ENCODE data around the gene HS6ST1.

Gene HS6ST1

DNA sequence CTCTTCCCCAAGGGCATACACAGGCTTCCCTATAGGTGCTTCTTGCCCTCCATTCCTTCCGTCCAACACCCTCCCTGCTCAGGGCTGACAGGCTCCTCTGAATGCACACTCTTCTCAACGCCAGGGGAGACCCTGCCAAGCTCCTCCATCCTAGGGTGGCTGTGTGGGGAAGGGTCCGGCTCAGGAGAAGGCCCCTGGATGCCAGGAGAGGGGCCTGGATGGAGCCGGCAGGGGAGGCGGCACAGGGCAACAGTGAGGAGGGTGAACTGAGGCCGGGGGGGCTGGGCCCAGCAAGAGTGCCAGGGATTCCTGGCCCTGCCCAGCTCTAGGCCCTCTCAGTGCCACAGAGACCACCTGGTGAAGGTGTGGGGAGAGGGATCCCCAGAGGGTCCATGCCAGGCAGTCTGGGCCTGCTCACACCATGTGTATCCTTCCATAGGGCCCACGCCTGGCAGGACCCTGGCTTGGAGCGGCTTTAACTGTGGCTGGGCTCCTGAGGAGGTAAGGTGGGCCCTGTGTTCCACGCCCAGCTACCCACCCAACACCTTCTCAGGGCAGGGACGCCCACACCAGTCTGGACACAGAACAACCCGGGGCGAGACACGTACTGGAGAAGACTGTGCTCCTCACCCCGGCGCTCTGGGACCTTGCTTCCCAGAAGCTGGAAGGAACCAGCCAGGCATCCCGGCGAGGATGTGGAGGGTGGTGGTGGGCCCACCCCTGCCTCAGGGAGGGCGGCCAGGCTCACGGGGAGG, 26.6 kb downstream of the HS6ST1 start:
- TF ChIP-seq, protein P1, sequence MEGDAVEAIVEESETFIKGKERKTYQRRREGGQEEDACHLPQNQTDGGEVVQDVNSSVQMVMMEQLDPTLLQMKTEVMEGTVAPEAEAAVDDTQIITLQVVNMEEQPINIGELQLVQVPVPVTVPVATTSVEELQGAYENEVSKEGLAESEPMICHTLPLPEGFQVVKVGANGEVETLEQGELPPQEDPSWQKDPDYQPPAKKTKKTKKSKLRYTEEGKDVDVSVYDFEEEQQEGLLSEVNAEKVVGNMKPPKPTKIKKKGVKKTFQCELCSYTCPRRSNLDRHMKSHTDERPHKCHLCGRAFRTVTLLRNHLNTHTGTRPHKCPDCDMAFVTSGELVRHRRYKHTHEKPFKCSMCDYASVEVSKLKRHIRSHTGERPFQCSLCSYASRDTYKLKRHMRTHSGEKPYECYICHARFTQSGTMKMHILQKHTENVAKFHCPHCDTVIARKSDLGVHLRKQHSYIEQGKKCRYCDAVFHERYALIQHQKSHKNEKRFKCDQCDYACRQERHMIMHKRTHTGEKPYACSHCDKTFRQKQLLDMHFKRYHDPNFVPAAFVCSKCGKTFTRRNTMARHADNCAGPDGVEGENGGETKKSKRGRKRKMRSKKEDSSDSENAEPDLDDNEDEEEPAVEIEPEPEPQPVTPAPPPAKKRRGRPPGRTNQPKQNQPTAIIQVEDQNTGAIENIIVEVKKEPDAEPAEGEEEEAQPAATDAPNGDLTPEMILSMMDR (IDR thresholded peaks at IDR 0.05; ENCODE audit: control extremely low read depth, extremely low read depth, low read depth, missing control alignments) = no peak
- ChIA-PET POLR2A (no interaction called here), CTCF (interaction anchor here (1.0 to 1.2 kb wide), 2 partner anchors 9 to 13 kb away, joined by 3 read pairs; no protein-coding TSS in a partner anchor)

DNA sequence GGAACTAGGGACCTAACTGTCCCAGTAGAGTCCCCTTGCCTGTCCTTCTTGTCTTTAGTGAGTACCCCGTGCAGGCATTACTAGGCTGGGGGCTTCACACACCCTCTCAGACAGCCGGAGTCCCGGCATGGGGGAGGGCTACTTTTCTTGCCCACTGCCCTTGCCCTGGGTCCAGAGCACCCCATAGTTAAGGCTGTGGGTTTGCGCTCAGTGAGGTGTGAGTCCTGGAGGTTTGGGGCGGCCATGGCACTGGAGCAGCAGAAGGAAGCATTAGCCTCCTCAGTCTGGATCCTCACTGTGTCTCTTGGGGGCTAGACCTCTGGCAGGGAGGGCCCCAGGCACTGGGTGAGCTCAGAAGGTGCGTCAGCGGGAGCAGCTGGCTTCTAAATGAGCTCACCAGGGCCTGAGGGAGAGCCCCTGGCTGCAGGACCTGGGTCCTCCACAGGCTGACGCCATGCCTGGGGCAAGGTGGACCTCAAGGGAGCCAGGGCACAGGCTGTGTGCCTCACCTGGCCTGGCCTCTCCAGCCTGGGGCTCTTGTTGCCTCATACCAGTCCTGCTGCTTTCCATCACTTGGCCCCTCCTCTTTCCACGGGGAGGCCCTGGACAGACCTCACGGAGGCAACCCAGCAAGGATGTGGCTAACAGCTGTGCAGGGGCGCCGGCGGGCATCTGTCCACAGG, 27.4 kb downstream of the HS6ST1 start:
- POLR2A ChIA-PET = no interaction called here
- TF ChIP-seq, protein P1 (IDR thresholded peaks at IDR 0.05; ENCODE audit: control extremely low read depth, extremely low read depth, low read depth, missing control alignments) = no peak
- no peak for DNase-seq (ENCODE audit: extremely low spot score)
- CTCF ChIA-PET = interaction anchor here (1.0 to 1.2 kb wide), 2 partner anchors 10 to 13 kb away, joined by 3 read pairs; no protein-coding TSS in a partner anchor

More for the DNA sequence above, 26.6 kb downstream of the HS6ST1 start:
- DNase-seq (ENCODE audit: extremely low spot score) = no peak

DNA sequence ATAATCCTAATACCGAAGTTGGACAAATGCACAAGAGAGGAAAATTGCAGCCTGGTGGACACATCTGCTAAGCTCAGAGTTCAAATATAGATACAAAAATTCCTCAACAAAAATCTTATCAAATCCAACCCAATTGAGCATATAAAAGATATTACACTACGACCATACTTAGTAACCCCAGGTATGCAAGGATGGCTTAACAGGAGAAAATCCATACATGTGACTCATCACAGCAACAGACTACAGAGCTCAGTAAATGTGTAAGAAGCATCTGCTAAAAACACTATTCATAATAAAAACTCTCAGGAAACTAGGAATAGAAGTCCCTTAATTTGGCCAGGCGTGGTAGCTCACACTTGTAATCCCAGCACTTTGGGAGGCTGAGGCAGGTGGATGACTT, 28.3 kb downstream of the HS6ST1 start:
- TF ChIP-seq, protein P1 (IDR thresholded peaks at IDR 0.05; ENCODE audit: control extremely low read depth, extremely low read depth, low read depth, missing control alignments) = no peak
- no peak for DNase-seq (ENCODE audit: extremely low spot score)
- ChIA-PET POLR2A (no interaction called here), CTCF (no interaction called here)

DNA sequence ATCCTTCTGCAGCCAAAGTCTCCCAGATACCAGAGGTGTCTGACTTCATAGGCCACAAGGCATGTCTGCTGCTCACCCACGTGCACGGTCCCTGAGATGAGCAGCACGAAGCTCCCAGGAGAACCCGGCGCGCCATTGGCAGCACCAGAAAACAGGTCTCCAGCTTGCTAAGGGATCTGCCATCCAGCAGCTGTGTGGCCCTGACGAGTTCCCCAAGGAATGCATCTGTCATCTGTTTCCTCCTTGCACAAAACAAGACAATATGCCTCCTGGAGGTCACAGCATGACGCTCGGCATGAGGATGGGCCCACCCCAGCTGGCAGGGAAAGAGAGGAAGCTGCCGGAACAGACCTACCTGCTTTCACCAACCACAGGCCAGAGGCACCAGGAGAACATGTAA, 29.2 kb downstream of the HS6ST1 start:
- ChIA-PET POLR2A (no interaction called here), CTCF (no interaction called here)
- no peak for DNase-seq (ENCODE audit: extremely low spot score)
- TF ChIP-seq, protein P1 (IDR thresholded peaks at IDR 0.05; ENCODE audit: control extremely low read depth, extremely low read depth, low read depth, missing control alignments) = no peak

DNA sequence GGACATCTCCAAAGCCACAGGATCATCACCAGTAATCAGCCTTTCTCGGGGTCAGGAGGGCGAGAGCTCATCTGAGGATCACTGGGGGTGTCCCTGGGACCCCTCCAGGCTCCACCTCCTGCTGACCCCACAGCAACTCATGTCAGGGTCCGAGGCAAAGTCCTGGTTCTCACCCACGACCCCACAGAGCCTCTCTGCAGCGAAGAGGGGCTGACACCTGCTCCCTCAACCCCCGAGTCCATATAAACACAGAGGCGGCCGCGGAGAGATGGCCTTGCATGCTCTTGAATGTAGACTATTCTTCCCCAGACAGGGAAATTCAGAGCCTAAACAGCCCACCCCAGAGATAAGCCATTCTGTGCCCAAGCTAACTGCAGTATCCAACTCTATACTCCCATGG, 29.9 kb downstream of the HS6ST1 start:
- ChIA-PET CTCF (no interaction called here), POLR2A (no interaction called here)
- TF ChIP-seq, protein P1 (IDR thresholded peaks at IDR 0.05; ENCODE audit: control extremely low read depth, extremely low read depth, low read depth, missing control alignments) = no peak
- no peak for DNase-seq (ENCODE audit: extremely low spot score)

DNA sequence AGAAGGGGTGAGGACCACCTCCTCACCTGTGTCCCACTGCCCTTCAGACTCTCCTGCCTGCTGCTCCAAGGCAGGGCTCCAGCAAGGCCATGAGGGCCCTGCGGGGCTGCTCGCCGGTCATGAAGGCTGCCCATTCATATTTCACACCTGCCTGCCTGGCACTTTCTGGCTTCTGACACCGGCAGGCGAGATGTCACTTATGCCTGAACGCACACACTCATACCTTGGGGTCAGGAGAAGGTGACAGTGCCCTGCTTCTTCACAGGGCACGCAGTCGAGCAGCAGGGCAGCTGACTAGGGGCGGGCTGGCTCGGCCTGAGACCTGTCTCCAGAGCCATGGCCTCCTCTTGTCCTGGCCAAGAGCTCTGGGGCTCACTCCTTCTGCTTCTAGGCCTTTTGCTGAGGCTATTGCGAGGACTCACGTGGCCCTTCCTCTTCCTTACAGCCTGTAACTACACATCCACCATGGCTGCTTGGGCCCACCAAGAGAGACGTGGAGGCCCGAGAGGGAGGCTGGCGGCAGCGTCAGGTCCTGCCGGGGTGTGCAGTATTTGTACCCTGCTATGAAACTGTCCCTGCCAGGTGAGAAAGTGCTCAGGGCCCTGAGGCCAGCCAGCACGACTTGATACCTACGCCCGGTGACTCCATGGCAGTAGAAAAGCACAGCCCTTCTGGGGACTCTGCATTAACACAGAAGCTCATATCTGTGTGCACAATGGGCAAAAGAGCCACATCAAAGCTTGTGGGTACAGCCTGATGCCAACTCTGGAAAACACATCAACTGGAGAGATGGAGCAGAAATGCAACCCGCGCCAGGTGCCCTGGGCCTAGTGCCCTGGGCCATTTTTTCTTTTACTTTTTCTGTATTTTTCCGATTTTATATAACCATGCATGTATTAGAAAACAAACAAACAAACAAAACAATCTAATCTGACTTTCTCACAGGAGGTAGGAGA, 30.6 kb downstream of the HS6ST1 start:
- POLR2A ChIA-PET = no interaction called here
- no peak for DNase-seq (ENCODE audit: extremely low spot score)
- CTCF ChIA-PET = no interaction called here
- TF ChIP-seq, protein P1 (IDR thresholded peaks at IDR 0.05; ENCODE audit: control extremely low read depth, extremely low read depth, low read depth, missing control alignments) = no peak
